ENCODE measurements around the gene CYSRT1. TPM values are rescaled to one million over a fixed set of nuclear protein-coding genes. Genes with fewer than 3 reads are reported as not detected.

Gene CYSRT1
- 0.16 TPM in 1 of 2 replicates, not detected in the other for total RNA-seq

GRCh38 chr9:137224830-137225694 lies at the start of gene CYSRT1:
Gene CYSRT1, plus strand, starts transcription at chr9:137225174. Its CDS starts 448 bp downstream, at chr9:137225622.

GRCh38 chr9:137188490-137189296 lies 36.3 kb upstream of the CYSRT1 start, which contains the start of the genes ANAPC2 and SSNA1:
Gene ANAPC2, minus strand, starts transcription at chr9:137188560. Its CDS starts 28 bp downstream, at chr9:137188532.
Gene SSNA1, plus strand, starts transcription at chr9:137188676. Its CDS starts 51 bp downstream, at chr9:137188727.

GRCh38 chr9:137200311-137201204 lies 24.4 kb upstream of the CYSRT1 start, which contains the start of gene TPRN:
Gene TPRN, minus strand, starts transcription at chr9:137200741. Its CDS starts 30 bp downstream, at chr9:137200711.

GRCh38 chr9:137205126-137206069 lies 19.6 kb upstream of the CYSRT1 start, which contains the start of the genes NDOR1 and TMEM203:
Gene NDOR1, plus strand, starts transcription at chr9:137205700. Its CDS starts 78 bp downstream, at chr9:137205778.
Gene TMEM203, minus strand, starts transcription at chr9:137205648. Its CDS starts 234 bp downstream, at chr9:137205414.

GRCh38 chr9:137222190-137223077 lies 2.5 kb upstream of the CYSRT1 start, which contains the start of gene RNF208:
Gene RNF208, minus strand, starts transcription at chr9:137222240. Its CDS starts 1,028 bp downstream, at chr9:137221212.

GRCh38 chr9:137227054-137227852 lies 2.3 kb downstream of the CYSRT1 start, which contains the start of gene RNF224:
Gene RNF224, plus strand, starts transcription at chr9:137227502. Its CDS starts 834 bp downstream, at chr9:137228336.

GRCh38 chr9:137230705-137231371 lies 5.9 kb downstream of the CYSRT1 start, which contains the start of gene SLC34A3:
Gene SLC34A3, plus strand, starts transcription at chr9:137230901. Its CDS starts 802 bp downstream, at chr9:137231703.

GRCh38 chr9:137240841-137241489 lies 16.0 kb downstream of the CYSRT1 start, which contains the start of gene TUBB4B:
Gene TUBB4B, plus strand, starts transcription at chr9:137241287. Its CDS starts 74 bp downstream, at chr9:137241361.

GRCh38 chr9:137251194-137251461 lies 26.2 kb downstream of the CYSRT1 start, which contains the start of gene STPG3:
Gene STPG3, plus strand, starts transcription at chr9:137251286. Its CDS starts 1 bp downstream, at chr9:137251287.

GRCh38 chr9:137254624-137255447 lies 29.9 kb downstream of the CYSRT1 start, which contains the start of gene NELFB:
Gene NELFB, plus strand, starts transcription at chr9:137255327.

Other genes with a start within 250 kb of the CYSRT1 start
- gene PTGDS, start 247.7 kb upstream of the CYSRT1 start, total RNA-seq, result 0.38 TPM in 1 of 2 replicates, not detected in the other
- 0.06 TPM in 1 of 2 replicates, not detected in the other for gene LCNL1, start 242.2 kb upstream of the CYSRT1 start, total RNA-seq
- gene PAXX, start 232.8 kb upstream of the CYSRT1 start, total RNA-seq, result 7.7 and 10.7 TPM in 2 replicates
- gene CLIC3, start 228.6 kb upstream of the CYSRT1 start, total RNA-seq, result not detected in 2 replicates
- 5.0 and 29.3 TPM in 2 replicates for gene ABCA2, start 196.9 kb upstream of the CYSRT1 start, total RNA-seq
- gene FUT7, start 193.1 kb upstream of the CYSRT1 start, total RNA-seq, result not detected in 2 replicates
- gene NPDC1, start 179.0 kb upstream of the CYSRT1 start, total RNA-seq, result 29.6 and 30.9 TPM in 2 replicates
- gene ENTPD2, start 171.1 kb upstream of the CYSRT1 start, total RNA-seq, result under 0.01 TPM in 1 of 2 replicates, not detected in the other
- 8.8 and 13.6 TPM in 2 replicates for gene SAPCD2, start 154.6 kb upstream of the CYSRT1 start, total RNA-seq
- gene UAP1L1, start 147.7 kb upstream of the CYSRT1 start, total RNA-seq, result 12.1 and 23.3 TPM in 2 replicates
- 58.6 and 66.0 TPM in 2 replicates for gene MAN1B1, start 138.2 kb upstream of the CYSRT1 start, total RNA-seq
- gene DPP7, start 110.4 kb upstream of the CYSRT1 start, total RNA-seq, result 77.9 and 85.8 TPM in 2 replicates
- under 0.01 and 0.06 TPM in 2 replicates for gene GRIN1, start 86.0 kb upstream of the CYSRT1 start, total RNA-seq
- gene LRRC26, start 55.1 kb upstream of the CYSRT1 start, total RNA-seq, result not detected in 2 replicates
- gene TMEM210, start 53.1 kb upstream of the CYSRT1 start, total RNA-seq, result not detected in 2 replicates
- 21.0 and 37.3 TPM in 2 replicates for gene ANAPC2, start 36.6 kb upstream of the CYSRT1 start, total RNA-seq
- 96.5 and 111 TPM in 2 replicates for gene SSNA1, start 36.5 kb upstream of the CYSRT1 start, total RNA-seq
- gene TPRN, start 24.4 kb upstream of the CYSRT1 start, total RNA-seq, result 3.2 and 3.4 TPM in 2 replicates
- gene TMEM203, start 19.5 kb upstream of the CYSRT1 start, total RNA-seq, result 17.2 and 23.9 TPM in 2 replicates
- gene NDOR1, start 19.5 kb upstream of the CYSRT1 start, total RNA-seq, result 2.3 and 3.3 TPM in 2 replicates
- 0.16 and 0.31 TPM in 2 replicates for gene RNF208, start 2.9 kb upstream of the CYSRT1 start, total RNA-seq
- not detected in 2 replicates for gene RNF224, start 2.3 kb downstream of the CYSRT1 start, total RNA-seq
- gene SLC34A3, start 5.7 kb downstream of the CYSRT1 start, total RNA-seq, result not detected in 2 replicates
- gene TUBB4B, start 16.1 kb downstream of the CYSRT1 start, total RNA-seq, result 196 and 202 TPM in 2 replicates
- gene STPG3, start 26.1 kb downstream of the CYSRT1 start, total RNA-seq, result not detected in 2 replicates
- 63.6 and 66.1 TPM in 2 replicates for gene NELFB, start 30.2 kb downstream of the CYSRT1 start, total RNA-seq
- gene TOR4A, start 52.6 kb downstream of the CYSRT1 start, total RNA-seq, result 14.9 and 27.1 TPM in 2 replicates
- 28.1 and 30.0 TPM in 2 replicates for gene NRARP, start 77.1 kb downstream of the CYSRT1 start, total RNA-seq
- 18.0 and 25.7 TPM in 2 replicates for gene EXD3, start 198.0 kb downstream of the CYSRT1 start, total RNA-seq
- gene NOXA1, start 198.2 kb downstream of the CYSRT1 start, total RNA-seq, result 0.97 and 2.1 TPM in 2 replicates
- 0.06 and 0.16 TPM in 2 replicates for gene ENTPD8, start 216.2 kb downstream of the CYSRT1 start, total RNA-seq
- gene NSMF, start 234.2 kb downstream of the CYSRT1 start, total RNA-seq, result 11.0 and 20.5 TPM in 2 replicates

Measured in bladder microvascular endothelial cell (primary cell).